HEK293T (cell line): ENCODE results near the gene MYBPC3.

ENCODE experiments used
- CTCF ChIA-PET: fragments of 350-600 bp; formaldehyde crosslinking; extraction: SDS; loops from one replicate; lab custom pipeline; 2021; ENCODE audit warnings: antibody characterized with exemption, inconsistent platforms; lab: Yijun Ruan, JAX
- POLR2A ChIA-PET: fragments of 350-600 bp; formaldehyde crosslinking; extraction: SDS; loops from one replicate; lab custom pipeline; 2020; ENCODE audit warnings: antibody characterized with exemption, inconsistent platforms; lab: Yijun Ruan, JAX
- DNase-seq: peaks from one replicate; pipeline ENCODE4 v3.0.0; 2012; ENCODE audit warnings: mixed read lengths; ENCODE audit errors: extremely low spot score
- ARNT ChIP-seq: fragments of 450-650 bp; IDR thresholded peaks from 2 replicates; pipeline ENCODE4 v1.6.1; 2017; ENCODE audit warnings: mild to moderate bottlenecking
- BHLHE40 ChIP-seq: fragments of 450-650 bp; IDR thresholded peaks from 2 replicates; pipeline ENCODE4 v1.6.1; 2016; ENCODE audit warnings: mild to moderate bottlenecking, moderate library complexity, borderline replicate concordance
- CTBP1 ChIP-seq: fragments of 450-650 bp; IDR thresholded peaks from 2 replicates; pipeline ENCODE4 v1.6.1; 2016; ENCODE audit warnings: borderline replicate concordance
- ELF4 ChIP-seq: fragments of 450-650 bp; IDR thresholded peaks from 2 replicates; pipeline ENCODE4 v1.6.1; 2017; ENCODE audit warnings: antibody characterized with exemption
- FOXA1 ChIP-seq: fragments of 450-650 bp; IDR thresholded peaks from 2 replicates; pipeline ENCODE4 v1.6.1; 2016; ENCODE audit warnings: mild to moderate bottlenecking
- FOXK2 ChIP-seq: fragments of 450-650 bp; IDR thresholded peaks from 2 replicates; pipeline ENCODE4 v1.6.1; 2016; ENCODE audit warnings: mild to moderate bottlenecking
- FOXM1 ChIP-seq: fragments of 450-650 bp; IDR thresholded peaks from 2 replicates; pipeline ENCODE4 v1.6.1; 2017; ENCODE audit warnings: mild to moderate bottlenecking, borderline replicate concordance
- HDGF ChIP-seq: fragments of 450-650 bp; IDR thresholded peaks from 2 replicates; pipeline ENCODE4 v1.6.1; 2017; ENCODE audit warnings: antibody characterized with exemption, borderline replicate concordance
- L3MBTL2 ChIP-seq: fragments of 450-650 bp; conservative IDR thresholded peaks from 2 replicates; pipeline ENCODE4 v1.6.1; 2016; ENCODE audit warnings: mild to moderate bottlenecking
- LEF1 ChIP-seq: fragments of 450-650 bp; IDR thresholded peaks from 2 replicates; pipeline ENCODE4 v1.6.1; 2017; ENCODE audit warnings: mild to moderate bottlenecking, borderline replicate concordance
- NFRKB ChIP-seq: fragments of 450-650 bp; IDR thresholded peaks from 2 replicates; pipeline ENCODE4 v1.6.1; 2016; ENCODE audit warnings: mild to moderate bottlenecking, moderate library complexity
- PKNOX1 ChIP-seq: fragments of 450-650 bp; IDR thresholded peaks from 2 replicates; pipeline ENCODE4 v1.6.1; 2016
- SP1 ChIP-seq: fragments of 450-650 bp; IDR thresholded peaks from 2 replicates; pipeline ENCODE4 v1.6.1; 2017
- SUZ12 ChIP-seq: fragments of 450-650 bp; IDR thresholded peaks from 2 replicates; pipeline ENCODE4 v1.6.1; 2016; ENCODE audit warnings: mild to moderate bottlenecking
- TARDBP ChIP-seq: fragments of 450-650 bp; IDR thresholded peaks from 2 replicates; pipeline ENCODE4 v1.6.1; 2016
- ZNF384 ChIP-seq: fragments of 450-650 bp; IDR thresholded peaks from 2 replicates; pipeline ENCODE4 v1.6.1; 2016

Gene MYBPC3

GRCh38 chr11:47308050-47308823 is 44.3 kb downstream of the MYBPC3 start:
- TF ChIP-seq SP1 (no peak), FOXM1 (no peak), CTBP1 (no peak), FOXA1 (no peak), HDGF (no peak), ARNT (no peak), TARDBP (no peak), SUZ12 (no peak), FOXK2 (no peak), ELF4 (no peak)
- CTCF ChIA-PET = no interaction called here
- DNase-seq = no peak
- POLR2A ChIA-PET = interaction anchor here (2.0 kb wide), 1 partner anchor 59 kb away, joined by 5 read pairs; the partner anchor contains the start of gene ACP2

- CTCF ChIA-PET = interaction anchor here (1.2 kb wide), 1 partner anchor 48 kb away, joined by 4 read pairs; no protein-coding TSS in a partner anchor
- POLR2A ChIA-PET = interaction anchor here (2.0 kb wide), 1 partner anchor 58 kb away, joined by 5 read pairs; the partner anchor contains the start of gene ACP2
- DNase-seq = no peak
- TF ChIP-seq ARNT (no peak), ELF4 (no peak), SP1 (no peak), TARDBP (no peak), FOXM1 (no peak)
Measured at GRCh38 chr11:47306484-47306844, 46.0 kb downstream of the MYBPC3 start.

- DNase-seq = no peak
- POLR2A ChIA-PET = interaction anchor here (2.0 kb wide), 1 partner anchor 57 kb away, joined by 5 read pairs; the partner anchor contains the start of gene ACP2
- no peak for TF ChIP-seq CTBP1
- no peak for TF ChIP-seq SP1
- CTCF ChIA-PET = interaction anchor here (1.2 to 1.4 kb wide), 2 partner anchors 49 kb away, joined by 3 to 4 read pairs; no protein-coding TSS in a partner anchor
Measured at GRCh38 chr11:47305734-47306483, 46.6 kb downstream of the MYBPC3 start.

GRCh38 chr11:47302853-47303252 is 49.6 kb downstream of the MYBPC3 start:
- TF ChIP-seq FOXA1 (no peak), TARDBP (no peak), ELF4 (no peak), SP1 (no peak), HDGF (no peak), FOXM1 (no peak), LEF1 (no peak), CTBP1 (no peak), ARNT (no peak), FOXK2 (no peak), ZNF384 (no peak)
- CTCF ChIA-PET = no interaction called here
- POLR2A ChIA-PET = no interaction called here

GRCh38 chr11:47299078-47299477 is 53.4 kb downstream of the MYBPC3 start:
- POLR2A ChIA-PET = no interaction called here
- no peak for DNase-seq
- TF ChIP-seq SP1 (no peak), NFRKB (no peak), HDGF (no peak), ELF4 (no peak), PKNOX1 (no peak), FOXA1 (no peak)
- CTCF ChIA-PET = no interaction called here

More at GRCh38 chr11:47302853-47303252, 49.6 kb downstream of the MYBPC3 start:
- DNase-seq = no peak

- no peak for DNase-seq
- ChIA-PET CTCF (interaction anchor here (0.5 kb wide), 1 partner anchor 133 kb away, joined by 3 read pairs; no protein-coding TSS in a partner anchor), POLR2A (no interaction called here)
- TF ChIP-seq SUZ12 (no peak), FOXM1 (no peak), TARDBP (no peak), CTBP1 (no peak), ZNF384 (no peak), FOXA1 (no peak), HDGF (no peak), LEF1 (no peak), NFRKB (no peak), BHLHE40 (no peak), L3MBTL2 (no peak), ELF4 (no peak), PKNOX1 (no peak), ARNT (no peak), SP1 (no peak), FOXK2 (no peak)
Measured at GRCh38 chr11:47296045-47296444, 56.5 kb downstream of the MYBPC3 start.

GRCh38 chr11:47295385-47295784 is 57.1 kb downstream of the MYBPC3 start:
- POLR2A ChIA-PET = no interaction called here
- DNase-seq = no peak
- TF ChIP-seq ELF4 (no peak), PKNOX1 (no peak), ZNF384 (no peak), SP1 (no peak), NFRKB (no peak), BHLHE40 (no peak)
- CTCF ChIA-PET = no interaction called here
